CD4-positive, alpha-beta T cell treated with Interleukin-17A for 4 hours (primary cell): ENCODE results near the gene C1S.

Experiments used
- DNase-seq: peaks from one replicate; pipeline ENCODE4 v3.0.0-alpha.2; 2020; ENCODE audit warnings: mixed read lengths

C1S gene

DNA sequence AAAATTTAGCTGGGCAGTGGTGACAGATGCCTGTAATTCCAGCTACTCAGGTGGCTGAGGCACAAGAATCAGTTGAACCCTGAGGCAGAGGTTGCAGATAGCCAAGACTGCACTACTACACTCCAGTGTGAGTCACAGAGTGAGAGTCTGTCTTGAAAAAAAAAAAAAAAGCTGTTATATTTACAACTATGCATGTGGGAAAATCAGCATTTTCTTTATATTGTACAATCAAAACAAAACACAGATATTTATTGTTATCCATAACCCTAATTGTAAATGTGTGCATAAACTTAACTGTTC is 19.3 kb downstream of the C1S start:
- no peak for DNase-seq

DNA sequence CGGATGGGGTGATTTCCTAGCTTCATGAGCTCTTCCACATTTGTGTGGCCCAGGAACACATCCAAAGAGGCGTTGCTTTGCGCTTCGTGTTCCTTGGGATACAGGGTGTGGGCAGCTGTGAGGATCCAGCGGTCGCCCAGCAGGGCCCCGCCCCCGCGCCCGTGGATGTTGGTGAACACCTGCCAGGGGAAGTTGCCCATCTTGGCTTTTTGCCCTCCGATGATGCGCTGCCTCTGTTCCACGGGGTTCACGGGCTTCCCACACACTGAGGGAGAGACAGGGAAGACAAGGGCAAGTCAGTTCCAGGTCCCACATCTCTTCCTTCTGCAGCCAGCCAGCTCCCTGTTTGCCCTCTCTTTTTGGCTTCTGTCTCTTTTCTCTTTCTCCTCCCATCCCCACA is 20.5 kb downstream of the C1S start:
- no peak for DNase-seq

GRCh38 chr12:7083125-7083524 is 22.6 kb downstream of the C1S start:
- DNase-seq: no peak

DNA sequence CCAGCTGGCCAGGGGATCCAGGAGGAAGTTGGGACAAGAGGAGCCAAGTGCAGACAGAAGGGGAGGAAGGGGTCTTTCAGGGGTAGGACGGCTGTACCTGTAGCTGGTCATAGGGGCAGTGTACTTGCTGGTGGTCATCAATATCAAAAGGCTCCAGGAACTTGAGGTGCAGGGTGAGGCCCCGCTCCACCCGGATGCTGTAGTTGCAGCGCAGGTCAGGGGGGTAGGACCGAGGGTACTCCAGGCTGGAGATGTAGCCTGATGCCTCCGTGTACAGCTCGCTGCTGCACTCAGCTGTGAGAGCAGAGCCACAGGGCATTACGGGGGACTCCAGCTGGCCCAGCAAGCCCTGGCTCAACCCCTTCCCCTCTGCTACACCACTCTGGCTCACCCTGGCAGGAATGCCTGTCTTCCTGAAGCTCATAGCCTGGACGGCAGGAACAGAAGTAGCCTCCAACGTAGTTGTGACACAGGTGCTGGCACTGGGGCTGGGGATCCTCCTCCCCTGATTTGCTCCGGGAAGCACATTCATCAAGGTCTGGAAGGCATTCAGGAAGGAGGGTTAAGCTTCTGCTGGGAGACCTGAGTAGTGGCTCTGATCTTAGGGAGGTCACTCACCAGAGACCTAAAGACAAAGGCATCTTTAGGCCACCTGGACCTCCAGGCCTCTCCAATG is 28.8 kb downstream of the C1S start:
- no peak for DNase-seq

DNA sequence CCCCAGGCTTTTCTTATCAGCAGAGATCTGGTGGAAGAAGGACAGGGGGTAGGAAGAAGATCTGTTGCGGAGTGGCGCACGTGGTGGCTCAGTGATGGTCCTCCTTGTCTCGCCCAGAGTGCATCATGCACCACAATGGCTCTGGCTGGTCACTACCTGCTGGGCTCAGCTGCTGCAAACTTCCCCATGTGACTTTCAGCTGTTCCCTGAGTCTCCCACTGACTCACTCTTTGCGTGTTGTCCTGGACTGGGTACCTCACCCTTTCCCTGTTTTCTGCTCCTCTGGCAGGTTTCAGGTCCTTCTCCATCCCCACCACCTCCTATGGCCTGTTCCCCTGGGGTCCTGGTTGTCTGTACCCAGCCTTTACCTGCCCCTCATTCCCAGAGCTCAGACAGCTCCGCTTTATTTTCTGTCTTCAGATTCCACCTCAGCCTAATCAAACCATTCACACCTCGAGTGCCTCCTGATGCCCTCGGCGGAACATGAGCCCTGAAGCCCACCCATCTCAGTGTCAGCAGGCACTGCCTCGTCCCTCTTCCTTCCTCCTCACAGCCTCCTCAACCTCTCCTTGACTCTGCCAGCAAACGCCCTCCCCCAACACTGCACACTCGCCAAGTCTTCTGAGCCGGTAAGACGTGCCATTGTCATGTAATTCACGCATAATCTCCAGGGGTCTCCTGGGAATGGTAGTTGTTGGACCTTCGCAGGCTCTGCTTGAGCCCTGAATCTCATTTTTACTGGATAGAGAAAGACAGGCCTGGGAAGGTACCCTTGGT is 29.9 kb downstream of the C1S start:
- DNase-seq: no peak

- no peak for DNase-seq
These were observed 30.7 kb downstream of the C1S start for GRCh38 chr12:7091171-7091570.

GRCh38 chr12:7091660-7092228 is 31.2 kb downstream of the C1S start:
- DNase-seq: no peak

DNA sequence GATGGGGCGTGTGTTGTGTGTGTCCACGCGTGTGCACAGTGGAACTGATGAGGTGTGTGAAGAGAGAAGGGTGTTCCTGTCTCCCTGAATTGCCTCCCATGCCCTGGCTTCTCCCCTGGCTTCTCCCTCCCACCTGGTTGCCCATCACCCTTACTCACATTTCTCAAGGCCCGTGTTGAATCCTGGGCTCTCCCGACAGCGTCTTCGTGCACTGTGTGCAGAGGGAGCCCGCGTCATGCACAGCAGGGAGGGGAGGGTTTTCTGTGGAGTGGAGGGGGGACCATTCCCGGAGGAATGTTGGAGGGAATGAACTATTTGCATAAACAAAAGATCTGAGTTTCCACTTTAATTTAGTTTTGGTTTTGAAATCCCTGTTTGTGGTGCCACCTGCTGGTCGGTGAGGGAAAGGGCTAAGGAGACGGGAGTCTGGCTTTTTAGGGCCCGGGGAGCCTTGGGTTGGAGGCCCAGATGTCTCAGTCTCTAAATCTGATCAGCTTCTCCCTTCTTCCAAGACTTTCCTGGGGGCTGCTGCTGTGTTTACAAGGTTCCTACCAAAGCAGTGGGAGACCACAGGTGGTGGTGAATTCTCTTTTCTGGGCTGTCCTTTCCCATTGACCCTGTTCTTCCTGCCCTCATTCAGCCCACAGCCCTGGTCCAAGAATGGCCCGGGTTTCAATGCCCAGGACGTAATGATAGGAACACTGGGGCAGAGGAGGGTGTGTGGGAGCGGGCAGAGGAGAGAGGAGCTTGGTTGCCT is 31.9 kb downstream of the C1S start, which contains the start of gene C1R:
C1R (minus strand) TSS at position 217 of the 757 bp plus-strand sequence; CDS start at position 160, 57 bp downstream.
- peak; percentile 82 for DNase-seq

DNA sequence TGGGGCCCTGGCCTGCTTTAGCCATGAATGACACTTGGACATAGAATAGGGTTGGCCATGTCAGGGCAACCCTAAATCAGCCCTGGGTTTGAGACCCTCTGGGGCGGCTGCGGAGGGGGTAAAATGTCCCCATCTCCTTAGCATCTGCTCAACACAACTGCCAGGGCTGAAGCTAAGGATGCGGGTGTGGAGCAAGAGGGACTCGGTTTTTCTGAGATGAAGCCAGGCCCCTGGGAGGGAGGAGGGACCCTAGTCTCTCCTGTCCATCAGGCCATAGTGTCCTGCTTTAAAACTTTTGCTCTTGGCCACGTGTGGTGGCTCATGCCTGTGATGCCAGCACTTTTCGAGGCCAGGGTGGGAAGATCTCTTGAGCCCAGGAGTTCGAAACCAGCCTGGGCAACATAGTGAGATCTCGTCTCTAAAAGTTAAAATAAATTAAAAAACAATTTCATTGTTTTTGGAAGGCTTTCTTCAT is 32.5 kb downstream of the C1S start:
- no peak for DNase-seq

DNA sequence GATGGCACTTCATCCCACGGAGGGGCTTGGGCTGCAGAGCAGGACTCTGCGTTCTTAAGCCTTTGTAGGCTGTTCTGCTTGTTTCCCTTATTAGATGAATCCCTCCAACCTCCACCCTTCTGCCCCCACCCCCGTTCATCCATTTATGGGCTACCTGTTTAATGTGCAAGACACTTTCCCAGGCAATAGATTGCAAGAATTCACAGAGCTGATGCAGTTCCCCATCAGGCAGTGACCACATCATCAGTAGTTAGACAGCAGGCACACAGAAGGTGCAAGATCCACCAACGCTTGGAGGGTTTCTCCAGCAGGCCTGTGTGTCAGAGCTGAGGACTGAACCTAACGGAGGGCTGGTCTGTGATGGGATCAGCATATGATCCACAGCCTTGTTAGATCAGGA is 33.0 kb downstream of the C1S start:
- no peak for DNase-seq

DNA sequence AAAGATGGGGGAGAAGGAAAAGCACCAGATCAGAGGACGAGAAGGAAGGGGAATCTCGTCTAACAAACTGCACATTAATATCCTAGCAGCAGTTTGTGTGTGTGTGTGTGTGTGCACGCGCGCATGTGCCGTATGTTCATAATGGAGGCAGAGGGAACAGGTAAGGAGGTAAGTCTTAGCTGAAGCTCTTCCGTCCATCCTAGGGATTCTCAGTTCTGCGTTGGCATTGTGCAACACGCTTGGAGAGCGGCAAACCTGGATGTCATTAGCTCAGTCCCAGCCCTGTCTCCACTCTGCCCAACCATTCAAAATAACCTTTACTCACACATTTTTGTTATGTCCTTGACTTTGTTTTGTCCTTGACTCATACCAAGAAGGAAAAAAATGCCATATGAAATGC is 33.4 kb downstream of the C1S start:
- no peak for DNase-seq

GRCh38 chr12:7096006-7096932 is 35.8 kb downstream of the C1S start:
- no peak for DNase-seq

DNA sequence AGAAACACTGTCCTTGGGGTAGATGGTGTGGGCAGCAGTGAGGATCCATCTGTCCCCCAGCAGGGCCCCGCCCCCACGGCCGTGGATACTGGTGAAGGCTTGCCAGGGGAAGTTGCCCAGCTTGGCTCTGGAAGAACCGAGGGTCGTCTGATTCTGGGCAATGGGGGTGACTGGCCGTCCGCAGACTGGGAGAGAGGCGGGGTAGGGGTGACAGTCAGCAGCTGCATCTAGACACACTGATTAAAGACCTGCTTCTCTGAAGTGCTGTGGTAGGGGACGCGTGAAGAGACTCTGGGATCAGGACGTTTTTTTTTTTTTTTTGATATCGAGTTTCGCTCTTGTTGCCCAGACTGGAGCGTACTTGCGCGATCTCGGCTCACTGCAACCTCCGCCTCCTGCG is 36.5 kb downstream of the C1S start:
- no peak for DNase-seq

DNA sequence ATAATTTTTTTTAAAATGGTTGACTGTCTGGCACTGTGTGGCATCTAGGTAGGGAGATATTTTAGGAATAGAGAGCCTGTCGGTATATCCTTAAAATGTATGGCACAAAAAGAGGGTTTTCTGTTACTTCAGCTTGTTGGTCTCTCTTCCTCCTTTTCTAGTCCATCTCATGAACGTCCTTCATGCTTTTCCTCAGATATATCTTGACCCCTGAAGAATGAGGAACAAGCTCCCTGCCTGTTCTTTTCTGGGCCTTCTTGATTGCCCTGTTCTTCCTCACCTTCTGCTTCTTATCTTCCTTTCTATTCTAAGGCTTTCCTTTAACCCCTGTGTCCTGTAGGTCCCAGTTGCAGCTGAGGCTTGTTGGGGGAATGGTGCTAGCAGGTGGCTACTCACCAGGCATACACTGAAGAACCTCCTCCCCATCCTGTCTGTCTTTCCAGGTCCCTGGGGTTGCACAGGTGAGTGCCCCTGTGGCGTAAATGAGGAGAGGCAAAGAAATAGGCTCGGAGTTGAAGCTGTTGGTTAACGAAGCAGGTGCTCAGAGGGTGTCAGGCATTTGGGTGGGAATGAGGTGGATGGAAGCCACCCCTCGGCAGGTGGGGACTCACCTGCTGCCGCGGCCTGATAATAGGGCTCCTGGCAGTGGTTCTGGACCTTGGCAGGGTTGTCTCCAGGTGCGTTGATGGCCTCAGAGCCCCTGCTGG is 38.9 kb downstream of the C1S start:
- no peak for DNase-seq

- DNase-seq: no peak
These were observed 39.7 kb downstream of the C1S start for GRCh38 chr12:7100239-7100638.

DNA sequence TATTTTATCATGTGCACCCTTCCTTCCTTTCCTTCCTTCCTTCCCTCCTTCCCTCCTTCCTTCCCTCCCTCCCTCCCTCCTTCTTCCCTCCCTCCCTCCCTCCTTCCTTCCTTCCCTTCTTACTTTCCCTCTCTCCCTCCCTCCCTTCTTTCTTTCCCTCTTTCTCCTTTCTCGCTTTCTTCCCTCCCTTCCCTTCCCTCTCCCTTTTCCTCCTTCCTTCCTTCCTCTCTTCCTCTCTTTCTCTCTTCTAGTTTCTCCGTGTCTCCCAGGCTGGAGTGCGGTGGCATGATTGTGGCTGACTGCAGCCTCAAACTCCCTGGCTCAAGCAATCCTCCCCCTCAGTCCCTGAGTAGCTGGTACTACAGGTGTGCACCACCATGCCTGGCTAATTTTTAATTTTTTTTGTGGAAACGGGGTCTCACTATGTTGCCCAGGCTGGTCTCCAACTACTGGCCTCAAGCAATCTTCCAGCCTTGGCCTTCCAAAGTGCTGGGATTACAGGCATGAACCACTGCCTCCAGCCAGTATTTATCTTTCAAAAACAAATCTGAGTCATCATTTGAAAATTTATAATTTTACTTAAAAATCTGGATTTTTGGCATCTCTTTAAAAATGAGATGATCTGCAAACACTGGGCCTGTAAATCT is 40.7 kb downstream of the C1S start:
- no peak for DNase-seq

- DNase-seq: no peak
These were observed 41.2 kb downstream of the C1S start for GRCh38 chr12:7101694-7102131.

DNA sequence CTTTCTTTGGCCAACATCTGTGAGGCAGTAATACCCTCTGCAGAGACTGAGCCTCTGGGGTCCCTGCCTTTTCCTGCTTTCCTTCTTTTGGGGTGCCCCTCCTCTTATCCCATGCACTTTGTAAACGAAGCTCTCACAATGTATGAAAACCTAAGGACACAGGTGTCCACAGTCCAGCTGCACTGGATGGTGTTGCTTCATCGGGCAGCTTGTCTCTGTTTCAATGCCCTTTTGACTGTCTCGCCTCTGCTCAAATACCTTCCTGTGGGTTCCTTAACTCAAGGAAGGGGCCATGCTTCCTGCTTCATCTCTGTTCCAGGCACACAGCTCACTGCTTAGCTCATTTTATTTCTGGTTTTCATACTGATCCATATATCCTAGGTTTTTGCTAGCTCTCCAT is 42.1 kb downstream of the C1S start:
- DNase-seq: no peak

GRCh38 chr12:7103837-7104584 is 43.5 kb downstream of the C1S start:
- DNase-seq: no peak

DNA sequence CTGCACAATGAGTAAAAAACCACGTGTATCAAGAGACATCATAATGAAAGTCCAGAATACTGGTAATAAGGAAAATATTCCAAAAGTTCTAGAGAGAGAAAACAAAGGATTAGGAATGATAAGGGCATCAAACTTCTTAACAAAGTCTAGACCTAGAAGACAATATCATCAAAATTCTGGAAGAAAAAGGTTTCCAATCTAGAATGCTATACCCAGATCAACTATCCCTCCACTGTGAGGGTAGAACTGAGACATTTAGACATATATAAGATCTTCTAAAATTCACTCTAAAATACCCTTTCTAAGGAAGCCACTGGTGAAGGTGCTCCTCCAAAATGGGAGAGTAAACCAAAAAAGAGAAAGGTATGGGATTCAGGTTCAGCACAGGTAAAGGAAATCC is 45.6 kb downstream of the C1S start:
- DNase-seq: no peak
